ENCODE data around the gene COPG1.

COPG1 gene

DNA sequence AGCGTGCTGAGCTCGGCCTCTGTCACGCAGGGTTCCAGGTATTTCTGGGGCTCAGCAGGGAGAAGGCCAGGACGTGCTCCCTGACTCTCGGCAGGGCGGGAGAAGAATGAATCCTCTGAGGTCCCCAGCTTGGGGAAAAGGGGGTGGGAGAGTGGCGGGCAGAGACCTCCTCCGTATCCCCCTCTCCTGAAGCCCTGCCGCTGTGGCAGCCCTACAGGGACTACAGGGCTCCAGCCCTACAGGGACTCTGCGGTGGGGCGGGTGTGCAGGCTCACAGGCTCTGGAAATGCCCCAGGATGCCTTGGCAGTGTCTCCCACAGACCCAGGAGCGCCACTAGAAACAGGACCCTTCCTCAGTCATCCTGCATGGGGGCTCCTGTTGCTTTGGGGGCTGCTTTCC, 75.4 kb downstream of the COPG1 start:
- Histone ChIP-seq H3K9ac (ENCODE audit: insufficient read length, low read depth) (no peak overlapping the region), H3K4me1 (ENCODE audit: insufficient read depth, insufficient read length) (no peaks in the 10 kb centered on the region), H3K4me3 (ENCODE audit: insufficient read length, low read depth) (no peak overlapping the region), H3K9me3 (ENCODE audit: insufficient read depth, low read length) (no peaks in the 10 kb centered on the region), H3K27me3 (ENCODE audit: insufficient read depth, insufficient read length) (no peaks in the 10 kb centered on the region), H3K36me3 (ENCODE audit: insufficient read depth, insufficient read length, low read length) (peaks cover 10% of the 10 kb centered on the region)
- TF ChIP-seq ZNF274 (IDR thresholded peaks at IDR 0.05; ENCODE audit: low read depth, low read length) (no peak), SUZ12 (IDR thresholded peaks at IDR 0.05; ENCODE audit: extremely low read depth, insufficient read depth, insufficient read length) (no peak), YY1 (IDR thresholded peaks at IDR 0.05; ENCODE audit: insufficient read depth, insufficient read length) (no peak)
- DNase-seq (ENCODE audit: low read depth, low spot score): no peak

DNA sequence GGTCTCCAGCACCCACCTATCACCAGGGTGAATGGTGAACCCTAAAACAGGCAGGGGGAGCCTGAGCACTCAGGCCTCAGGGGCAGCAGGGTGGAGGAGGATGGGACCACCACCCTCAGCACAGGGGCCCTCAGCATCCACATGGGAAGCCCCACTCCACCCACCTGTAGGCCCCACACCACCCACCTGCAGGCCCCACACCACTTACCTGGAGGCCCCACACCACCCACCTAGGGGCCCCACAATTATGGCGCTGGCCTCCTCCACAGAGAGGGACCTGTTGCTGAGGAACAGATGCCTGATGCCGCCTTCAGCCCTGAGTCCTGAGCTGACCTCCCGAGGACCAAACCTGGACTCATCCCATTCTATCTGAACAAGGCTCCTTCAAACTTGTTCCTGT, 76.0 kb downstream of the COPG1 start:
- TF ChIP-seq SUZ12 (IDR thresholded peaks at IDR 0.05; ENCODE audit: extremely low read depth, insufficient read depth, insufficient read length) (no peak), YY1 (IDR thresholded peaks at IDR 0.05; ENCODE audit: insufficient read depth, insufficient read length) (no peak), ZNF274 (IDR thresholded peaks at IDR 0.05; ENCODE audit: low read depth, low read length) (no peak)

DNA sequence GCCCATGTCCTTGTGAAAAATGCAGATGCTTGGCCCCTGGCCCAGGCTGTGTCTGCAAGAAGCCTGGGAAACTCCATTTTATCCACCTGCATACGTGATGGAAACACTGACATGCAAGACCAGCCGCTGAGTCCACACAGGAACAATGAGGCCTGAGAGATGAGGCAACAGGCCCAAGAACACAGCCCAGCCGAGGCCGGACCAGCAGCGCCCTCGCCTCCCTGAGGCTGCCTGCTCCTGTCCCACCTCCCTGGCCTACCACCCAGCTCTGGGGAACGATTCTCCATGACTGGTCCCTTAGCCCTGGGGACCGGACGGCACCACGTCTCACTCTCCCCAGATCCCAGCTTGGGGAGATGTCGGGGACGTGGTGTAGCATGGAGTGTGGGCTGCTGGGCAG, 76.7 kb downstream of the COPG1 start:
- TF ChIP-seq SUZ12 (IDR thresholded peaks at IDR 0.05; ENCODE audit: extremely low read depth, insufficient read depth, insufficient read length) (no peak), ZNF274 (IDR thresholded peaks at IDR 0.05; ENCODE audit: low read depth, low read length) (no peak), YY1 (IDR thresholded peaks at IDR 0.05; ENCODE audit: insufficient read depth, insufficient read length) (no peak)
- Histone ChIP-seq H3K4me3 (ENCODE audit: insufficient read length, low read depth) (no peak overlapping the region), H3K4me1 (ENCODE audit: insufficient read depth, insufficient read length) (no peaks in the 10 kb centered on the region), H3K36me3 (ENCODE audit: insufficient read depth, insufficient read length, low read length) (peaks cover 2% of the 10 kb centered on the region), H3K27me3 (ENCODE audit: insufficient read depth, insufficient read length) (no peaks in the 10 kb centered on the region), H3K9me3 (ENCODE audit: insufficient read depth, low read length) (no peaks in the 10 kb centered on the region), H3K9ac (ENCODE audit: insufficient read length, low read depth) (no peak overlapping the region)
- no peak for DNase-seq (ENCODE audit: low read depth, low spot score)

More for the DNA sequence above, 76.0 kb downstream of the COPG1 start:
- no peak overlapping the region for H3K9ac ChIP-seq (ENCODE audit: insufficient read length, low read depth)
- no peak overlapping the region for H3K4me3 ChIP-seq (ENCODE audit: insufficient read length, low read depth)
- DNase-seq (ENCODE audit: low read depth, low spot score): no peak
- H3K36me3 ChIP-seq (ENCODE audit: insufficient read depth, insufficient read length, low read length): peaks cover 8% of the 10 kb centered on the region
- no peaks in the 10 kb centered on the region for H3K27me3 ChIP-seq (ENCODE audit: insufficient read depth, insufficient read length)
- H3K9me3 ChIP-seq (ENCODE audit: insufficient read depth, low read length): no peaks in the 10 kb centered on the region
- H3K4me1 ChIP-seq (ENCODE audit: insufficient read depth, insufficient read length): no peaks in the 10 kb centered on the region

DNA sequence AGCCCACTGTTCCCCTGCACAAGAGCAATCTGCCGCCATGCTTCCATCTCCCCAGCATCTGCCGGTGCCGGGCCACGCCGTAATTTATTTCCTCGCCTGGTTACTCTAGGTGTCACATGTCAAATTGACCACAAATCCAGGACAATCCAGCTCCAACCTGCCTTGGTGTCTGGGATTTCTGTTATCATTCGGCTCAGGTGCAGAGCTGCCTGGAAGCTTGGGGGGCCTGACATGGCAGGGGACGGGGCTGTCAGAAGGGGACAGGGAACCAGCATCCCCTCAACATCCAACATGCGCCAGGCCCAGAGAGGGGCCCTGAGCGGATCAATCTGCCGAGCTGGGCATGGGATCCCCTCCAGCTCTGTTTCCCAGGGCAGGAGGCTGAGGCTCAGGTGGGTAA, 77.2 kb downstream of the COPG1 start:
- Histone ChIP-seq H3K9ac (ENCODE audit: insufficient read length, low read depth) (no peak overlapping the region), H3K27me3 (ENCODE audit: insufficient read depth, insufficient read length) (no peaks in the 10 kb centered on the region), H3K4me1 (ENCODE audit: insufficient read depth, insufficient read length) (no peaks in the 10 kb centered on the region), H3K9me3 (ENCODE audit: insufficient read depth, low read length) (no peaks in the 10 kb centered on the region), H3K4me3 (ENCODE audit: insufficient read length, low read depth) (no peak overlapping the region), H3K36me3 (ENCODE audit: insufficient read depth, insufficient read length, low read length) (no peaks in the 10 kb centered on the region)
- TF ChIP-seq SUZ12 (IDR thresholded peaks at IDR 0.05; ENCODE audit: extremely low read depth, insufficient read depth, insufficient read length): no peak
- no peak for TF ChIP-seq ZNF274 (IDR thresholded peaks at IDR 0.05; ENCODE audit: low read depth, low read length)
- TF ChIP-seq YY1 (IDR thresholded peaks at IDR 0.05; ENCODE audit: insufficient read depth, insufficient read length): no peak
- no peak for DNase-seq (ENCODE audit: low read depth, low spot score)
